ENCODE results near the gene MED13L. TPM values are rescaled to one million over a fixed set of nuclear protein-coding genes. Genes with fewer than 3 reads are reported as not detected.
"Not testable (repeated sequence)": the region's sequence is repeated elsewhere in the genome, so short reads cannot be mapped to it uniquely, and the experiment has no call there.

MED13L gene
- total RNA-seq, 2 experiments from 2014 or later = 42.4 to 46.0 TPM

DNA sequence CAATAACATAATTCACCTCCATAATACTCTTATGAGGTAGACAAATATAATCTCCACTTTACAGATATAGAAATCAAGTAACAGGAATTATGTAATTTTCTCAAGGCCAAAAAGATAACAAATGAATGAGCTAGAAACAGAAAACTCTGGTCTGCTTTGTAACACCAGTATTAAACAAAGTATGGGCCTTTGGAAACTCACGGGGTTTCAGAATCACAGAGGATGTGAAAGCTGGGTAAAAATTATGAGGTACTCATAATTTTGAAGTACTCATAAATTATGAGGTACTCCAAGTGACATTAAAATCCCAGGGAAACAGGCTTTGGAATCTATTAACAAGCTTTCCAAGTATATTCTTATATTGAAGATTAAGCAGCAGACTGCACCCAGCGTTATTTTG is 140.2 kb downstream of the MED13L start:
- CTCF ChIA-PET = interaction anchor here (0.5 to 1.9 kb wide), 9 partner anchors 10 to 258 kb away, joined by 3 to 6 read pairs (median 3); no protein-coding TSS in a partner anchor
- no peaks in the 10 kb centered on the region for H3K9me3 Mint-ChIP-seq
- DNase-seq = no peak
- no peaks in the 10 kb centered on the region for H3K27me3 Mint-ChIP-seq (ENCODE audit: low read depth)
- intact Hi-C loops (cut with micrococcal nuclease) = loop anchor here (2.0 to 10.0 kb wide), 3 partner anchors 71 to 537 kb away; no protein-coding TSS in a partner anchor
- peak overlapping the region; percentile 51 for H3K27ac Mint-ChIP-seq
- no peaks in the 10 kb centered on the region for H3K36me3 Mint-ChIP-seq (ENCODE audit: low read depth)
- H3K4me3 Mint-ChIP-seq = no peak overlapping the region
- H3K4me1 Mint-ChIP-seq (ENCODE audit: low read depth) = peaks cover 71% of the 10 kb centered on the region

DNA sequence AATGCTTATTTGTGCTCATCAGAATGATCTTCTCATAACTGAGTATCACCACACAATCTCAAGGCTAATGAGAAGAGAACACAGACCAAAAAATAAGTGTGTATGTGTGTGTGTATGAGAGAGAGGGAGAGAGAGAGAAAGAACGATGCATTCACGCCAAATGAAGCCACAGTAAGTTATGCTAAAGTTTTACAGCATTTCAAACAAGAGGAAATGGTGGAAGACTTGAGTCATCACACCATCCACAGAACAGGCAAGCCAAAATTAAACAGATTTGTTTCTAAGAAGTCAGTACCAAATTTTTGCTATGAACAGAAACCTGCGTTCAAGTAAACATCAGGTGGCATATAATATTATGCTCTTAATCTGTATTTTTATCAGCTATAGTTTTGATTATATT is 141.2 kb downstream of the MED13L start:
- CTCF ChIA-PET = interaction anchor here (0.7 to 1.9 kb wide), 5 partner anchors 14 to 581 kb away, joined by 3 to 6 read pairs (median 4); no protein-coding TSS in a partner anchor
- H3K9me3 Mint-ChIP-seq = no peaks in the 10 kb centered on the region
- intact Hi-C loops (cut with micrococcal nuclease) = loop anchor here (2.0 to 10.0 kb wide), 3 partner anchors 70 to 538 kb away; no protein-coding TSS in a partner anchor
- no peaks in the 10 kb centered on the region for H3K36me3 Mint-ChIP-seq (ENCODE audit: low read depth)
- H3K4me3 Mint-ChIP-seq = peak overlapping the region; percentile 46
- peak; percentile 33 for DNase-seq
- no peaks in the 10 kb centered on the region for H3K27me3 Mint-ChIP-seq (ENCODE audit: low read depth)
- peak overlapping the region; percentile 89 for H3K27ac Mint-ChIP-seq
- peaks cover 69% of the 10 kb centered on the region for H3K4me1 Mint-ChIP-seq (ENCODE audit: low read depth)

GRCh38 chr12:116135209-116135930 is 142.1 kb downstream of the MED13L start:
- no peaks in the 10 kb centered on the region for H3K9me3 Mint-ChIP-seq
- no peak overlapping the region for H3K4me3 Mint-ChIP-seq
- no peak for DNase-seq
- H3K36me3 Mint-ChIP-seq (ENCODE audit: low read depth) = no peaks in the 10 kb centered on the region
- CTCF ChIA-PET = interaction anchor here (0.6 to 1.7 kb wide), 5 partner anchors 28 to 582 kb away, joined by 3 to 4 read pairs (median 3); no protein-coding TSS in a partner anchor
- no peaks in the 10 kb centered on the region for H3K27me3 Mint-ChIP-seq (ENCODE audit: low read depth)
- H3K27ac Mint-ChIP-seq = peak overlapping the region; percentile 89
- peaks cover 76% of the 10 kb centered on the region for H3K4me1 Mint-ChIP-seq (ENCODE audit: low read depth)
- intact Hi-C loops (cut with micrococcal nuclease) = loop anchor here (2.0 to 10.0 kb wide), 3 partner anchors 49 to 539 kb away; no protein-coding TSS in a partner anchor

- H3K4me1 Mint-ChIP-seq (ENCODE audit: low read depth) = peaks cover 79% of the 10 kb centered on the region
- no peak overlapping the region for H3K27ac Mint-ChIP-seq
- no peaks in the 10 kb centered on the region for H3K36me3 Mint-ChIP-seq (ENCODE audit: low read depth)
- H3K9me3 Mint-ChIP-seq = no peaks in the 10 kb centered on the region
- intact Hi-C loops (cut with micrococcal nuclease) = loop anchor here (1.0 to 10.0 kb wide), 3 partner anchors 10 to 541 kb away; no protein-coding TSS in a partner anchor
- no peak overlapping the region for H3K4me3 Mint-ChIP-seq
- no peaks in the 10 kb centered on the region for H3K27me3 Mint-ChIP-seq (ENCODE audit: low read depth)
- DNase-seq = no peak
- CTCF ChIA-PET = interaction anchor here (0.8 kb wide), 1 partner anchor 102 kb away, joined by 3 read pairs; no protein-coding TSS in a partner anchor
These were observed 143.8 kb downstream of the MED13L start for GRCh38 chr12:116133636-116134214.

- Mint-ChIP-seq H3K9me3 (no peaks in the 10 kb centered on the region), H3K4me3 (no peak overlapping the region), H3K4me1 (ENCODE audit: low read depth) (peaks cover 77% of the 10 kb centered on the region), H3K27me3 (ENCODE audit: low read depth) (no peaks in the 10 kb centered on the region), H3K36me3 (ENCODE audit: low read depth) (no peaks in the 10 kb centered on the region), H3K27ac (peak overlapping the region; percentile 3)
- CTCF ChIA-PET = interaction anchor here (0.8 kb wide), 1 partner anchor 103 kb away, joined by 3 read pairs; no protein-coding TSS in a partner anchor
- intact Hi-C loops (cut with micrococcal nuclease) = loop anchor here (1.0 to 10.0 kb wide), 2 partner anchors 10 to 542 kb away; no protein-coding TSS in a partner anchor
- peak; percentile 23 for DNase-seq
These were observed 144.3 kb downstream of the MED13L start for GRCh38 chr12:116133149-116133548.

GRCh38 chr12:116131987-116132386 is 145.5 kb downstream of the MED13L start:
- H3K36me3 Mint-ChIP-seq (ENCODE audit: low read depth); H3K4me3 Mint-ChIP-seq; H3K27me3 Mint-ChIP-seq (ENCODE audit: low read depth); DNase-seq; H3K9me3 Mint-ChIP-seq; H3K27ac Mint-ChIP-seq: not testable (repeated sequence)
- intact Hi-C loops (cut with micrococcal nuclease) = loop anchor here (10.0 kb wide), 1 partner anchor 543 kb away; no protein-coding TSS in a partner anchor
- H3K4me1 Mint-ChIP-seq (ENCODE audit: low read depth) = peaks cover 77% of the 10 kb centered on the region
- CTCF ChIA-PET = interaction anchor here (1.3 kb wide), 1 partner anchor 10 kb away, joined by 3 read pairs; no protein-coding TSS in a partner anchor

- H3K36me3 Mint-ChIP-seq (ENCODE audit: low read depth) = no peaks in the 10 kb centered on the region
- H3K4me1 Mint-ChIP-seq (ENCODE audit: low read depth) = peaks cover 74% of the 10 kb centered on the region
- no peaks in the 10 kb centered on the region for H3K27me3 Mint-ChIP-seq (ENCODE audit: low read depth)
- intact Hi-C loops (cut with micrococcal nuclease) = loop anchor here (10.0 kb wide), 1 partner anchor 544 kb away; no protein-coding TSS in a partner anchor
- no peaks in the 10 kb centered on the region for H3K9me3 Mint-ChIP-seq
- H3K27ac Mint-ChIP-seq = no peak overlapping the region
- CTCF ChIA-PET = interaction anchor here (1.0 kb wide), 1 partner anchor 115 kb away, joined by 3 read pairs; no protein-coding TSS in a partner anchor
- no peak overlapping the region for H3K4me3 Mint-ChIP-seq
- no peak for DNase-seq
These were observed 146.3 kb downstream of the MED13L start for GRCh38 chr12:116131176-116131575.

GRCh38 chr12:116130431-116130830 is 147.1 kb downstream of the MED13L start:
- intact Hi-C loops (cut with micrococcal nuclease) = loop anchor here (10.0 kb wide), 1 partner anchor 544 kb away; no protein-coding TSS in a partner anchor

DNA sequence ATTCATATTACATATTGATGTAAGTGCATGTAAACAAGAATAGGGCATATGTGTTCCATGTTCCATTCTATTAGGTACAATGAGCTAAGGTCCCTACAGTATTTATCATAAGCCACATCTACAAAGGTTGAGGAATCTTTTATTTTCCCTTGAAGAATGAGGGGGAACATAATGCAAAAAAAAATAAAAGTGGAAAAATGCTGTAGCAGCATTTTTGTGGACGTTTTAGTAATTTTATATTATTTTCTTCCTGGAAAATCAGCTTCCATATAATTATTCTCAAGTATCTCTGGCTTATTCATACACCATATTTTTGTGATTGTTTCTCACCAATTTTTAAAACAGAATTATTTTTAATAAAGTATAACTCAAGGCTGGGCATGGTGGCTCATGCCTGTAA is 148.7 kb downstream of the MED13L start:
- no peak for DNase-seq
- CTCF ChIA-PET = interaction anchor here (1.1 kb wide), 1 partner anchor 10 kb away, joined by 4 read pairs; no protein-coding TSS in a partner anchor
- Mint-ChIP-seq H3K4me1 (ENCODE audit: low read depth) (peaks cover 67% of the 10 kb centered on the region), H3K9me3 (no peaks in the 10 kb centered on the region), H3K36me3 (ENCODE audit: low read depth) (no peaks in the 10 kb centered on the region), H3K27ac (no peak overlapping the region), H3K4me3 (no peak overlapping the region), H3K27me3 (ENCODE audit: low read depth) (no peaks in the 10 kb centered on the region)
- intact Hi-C loops (cut with micrococcal nuclease) = loop anchor here (10.0 kb wide), 1 partner anchor 796 kb away; no protein-coding TSS in a partner anchor

More at GRCh38 chr12:116130431-116130830, 147.1 kb downstream of the MED13L start:
- H3K27me3 Mint-ChIP-seq (ENCODE audit: low read depth) = no peaks in the 10 kb centered on the region
- no peak overlapping the region for H3K27ac Mint-ChIP-seq
- H3K9me3 Mint-ChIP-seq = no peaks in the 10 kb centered on the region
- CTCF ChIA-PET = interaction anchor here (0.7 to 1.2 kb wide), 5 partner anchors 11 to 131 kb away, joined by 3 to 4 read pairs (median 3); no protein-coding TSS in a partner anchor
- peaks cover 70% of the 10 kb centered on the region for H3K4me1 Mint-ChIP-seq (ENCODE audit: low read depth)
- H3K36me3 Mint-ChIP-seq (ENCODE audit: low read depth) = no peaks in the 10 kb centered on the region
- no peak overlapping the region for H3K4me3 Mint-ChIP-seq
- no peak for DNase-seq

GRCh38 chr12:116127859-116128258 is 149.6 kb downstream of the MED13L start:
- Mint-ChIP-seq H3K4me3 (no peak overlapping the region), H3K27ac (no peak overlapping the region), H3K36me3 (ENCODE audit: low read depth) (no peaks in the 10 kb centered on the region), H3K4me1 (ENCODE audit: low read depth) (peaks cover 67% of the 10 kb centered on the region), H3K27me3 (ENCODE audit: low read depth) (no peaks in the 10 kb centered on the region), H3K9me3 (no peaks in the 10 kb centered on the region)
- DNase-seq = no peak
- CTCF ChIA-PET = interaction anchor here (0.9 to 1.1 kb wide), 2 partner anchors 42 to 46 kb away, joined by 3 read pairs; no protein-coding TSS in a partner anchor
- intact Hi-C loops (cut with micrococcal nuclease) = loop anchor here (10.0 kb wide), 1 partner anchor 797 kb away; no protein-coding TSS in a partner anchor

- CTCF ChIA-PET = interaction anchor here (0.9 kb wide), 1 partner anchor 11 kb away, joined by 3 read pairs; no protein-coding TSS in a partner anchor
- intact Hi-C loops (cut with micrococcal nuclease) = loop anchor here (10.0 kb wide), 1 partner anchor 798 kb away; no protein-coding TSS in a partner anchor
- DNase-seq = no peak
- Mint-ChIP-seq H3K27ac (no peak overlapping the region), H3K36me3 (ENCODE audit: low read depth) (no peaks in the 10 kb centered on the region), H3K4me1 (ENCODE audit: low read depth) (peaks cover 72% of the 10 kb centered on the region), H3K4me3 (no peak overlapping the region), H3K27me3 (ENCODE audit: low read depth) (no peaks in the 10 kb centered on the region), H3K9me3 (no peaks in the 10 kb centered on the region)
These were observed 150.9 kb downstream of the MED13L start for GRCh38 chr12:116126610-116127009.
